ENCODE measurements around the gene P2RY2.

P2RY2 gene

GRCh38 chr11:73186294-73186850 is 31.7 kb upstream of the P2RY2 start:
- Histone ChIP-seq H3K27ac (replicated peaks) (peak overlapping the region; percentile 86), H3K27me3 (ENCODE audit: insufficient read depth, poor library complexity, severe bottlenecking) (no peaks in the 10 kb centered on the region), H3K4me3 (replicated peaks; ENCODE audit: insufficient read depth, low read length) (peak overlapping the region; percentile 67)
- peak in 1 of 2 experiments; percentile 85 for DNase-seq (ENCODE audit: low read depth in 1 of 2, low spot score in 1 of 2)
- no peak for TF ChIP-seq REST (IDR thresholded peaks at IDR 0.05; ENCODE audit: insufficient replicate concordance, low read depth)
- TF ChIP-seq POLR2AphosphoS5 (IDR thresholded peaks at IDR 0.05; ENCODE audit: low read depth), result peak; percentile 64; the same call in 1 of the 2 replicates
- no peak for TF ChIP-seq CTCF (IDR thresholded peaks at IDR 0.05; ENCODE audit: insufficient read depth, low read length)
- TF ChIP-seq GABPA (IDR thresholded peaks at IDR 0.05; ENCODE audit: low read depth), result no peak
- TF ChIP-seq SPI1 (IDR thresholded peaks at IDR 0.05; ENCODE audit: borderline replicate concordance, low read depth), result peak; percentile 84; the same call in 1 of the 2 replicates

- Histone ChIP-seq H3K4me3 (replicated peaks; ENCODE audit: insufficient read depth, low read length) (peak overlapping the region; percentile 67), H3K27ac (replicated peaks) (peak overlapping the region; percentile 86), H3K27me3 (ENCODE audit: insufficient read depth, poor library complexity, severe bottlenecking) (no peaks in the 10 kb centered on the region)
- DNase-seq (ENCODE audit: low read depth in 1 of 2, low spot score in 1 of 2), result peak in 1 of 2 experiments; percentile 53
- TF ChIP-seq GABPA (IDR thresholded peaks at IDR 0.05; ENCODE audit: low read depth) (no peak), SPI1 (IDR thresholded peaks at IDR 0.05; ENCODE audit: borderline replicate concordance, low read depth) (no peak), POLR2AphosphoS5 (IDR thresholded peaks at IDR 0.05; ENCODE audit: low read depth) (no peak), REST (IDR thresholded peaks at IDR 0.05; ENCODE audit: insufficient replicate concordance, low read depth) (no peak), CTCF (IDR thresholded peaks at IDR 0.05; ENCODE audit: insufficient read depth, low read length) (no peak)
These were observed 31.2 kb upstream of the P2RY2 start for GRCh38 chr11:73186886-73187285.

- DNase-seq (ENCODE audit: low read depth in 1 of 2, low spot score in 1 of 2), result no peak
- TF ChIP-seq POLR2AphosphoS5 (IDR thresholded peaks at IDR 0.05; ENCODE audit: low read depth), result no peak
- TF ChIP-seq CTCF (IDR thresholded peaks at IDR 0.05; ENCODE audit: insufficient read depth, low read length), result no peak
- no peak for TF ChIP-seq SPI1 (IDR thresholded peaks at IDR 0.05; ENCODE audit: borderline replicate concordance, low read depth)
- TF ChIP-seq REST (IDR thresholded peaks at IDR 0.05; ENCODE audit: insufficient replicate concordance, low read depth), result no peak
- TF ChIP-seq GABPA (IDR thresholded peaks at IDR 0.05; ENCODE audit: low read depth), result no peak
- Histone ChIP-seq H3K27me3 (ENCODE audit: insufficient read depth, poor library complexity, severe bottlenecking) (no peaks in the 10 kb centered on the region), H3K4me3 (replicated peaks; ENCODE audit: insufficient read depth, low read length) (peak overlapping the region; percentile 26), H3K27ac (replicated peaks) (peak overlapping the region; percentile 86)
These were observed 30.2 kb upstream of the P2RY2 start for GRCh38 chr11:73187854-73188253.
